ENCODE results near the gene NPAS3. TPM values are rescaled to one million over a fixed set of nuclear protein-coding genes. Genes with fewer than 3 reads are reported as not detected.

The NPAS3 gene
- total and polyA plus RNA-seq, 2 of the 8 experiments (the other 6 are each of a cell fraction or from before 2014, with no cell fraction given) = 0.11 to 0.60 TPM

- TF ChIP-seq CHD7 (IDR thresholded peaks at IDR 0.05; ENCODE audit: insufficient replicate concordance, low read length) (no peak), POLR2AphosphoS5 (IDR thresholded peaks at IDR 0.05; ENCODE audit: low read depth, low read length) (no peak), ATF2 (IDR thresholded peaks at IDR 0.05; ENCODE audit: low read length) (no peak), KDM1A (IDR thresholded peaks at IDR 0.05; ENCODE audit: borderline replicate concordance, low read length) (no peak), BACH1 (IDR thresholded peaks at IDR 0.05; ENCODE audit: low read length) (no peak), SIX5 (IDR thresholded peaks at IDR 0.05; ENCODE audit: low read depth, low read length) (no peak), RAD21 (IDR thresholded peaks at IDR 0.05 in 1 of 2, conservative IDR thresholded peaks at IDR 0.05 in 1 of 2; ENCODE audit: low read depth in 2 of 2, low read length in 2 of 2) (no peak)
Measured at GRCh38 chr14:33792009-33792719, 853.5 kb downstream of the NPAS3 start (continued).

Data from H1 (cell line).